NCI-H82 treated with DMSO at 0.1 percent for 48 hours (cell line): Measurements from ENCODE around the gene GPATCH8.
"Not testable (repeated sequence)": the region's sequence is repeated elsewhere in the genome, so short reads cannot be mapped to it uniquely, and the experiment has no call there.

Source experiments
- DNase-seq: peaks from one replicate; lab custom pipeline; 2025; ENCODE audit not compliant: unreplicated experiment; lab: John Stamatoyannopoulos, UW

GPATCH8 gene

GRCh38 chr17:44503147-44504029, at the start of gene GPATCH8:
TSS of gene GPATCH8 (minus strand) at chr17:44503406. CDS start at chr17:44503370, 36 bp downstream.
- DNase-seq: peak; percentile 68

DNA sequence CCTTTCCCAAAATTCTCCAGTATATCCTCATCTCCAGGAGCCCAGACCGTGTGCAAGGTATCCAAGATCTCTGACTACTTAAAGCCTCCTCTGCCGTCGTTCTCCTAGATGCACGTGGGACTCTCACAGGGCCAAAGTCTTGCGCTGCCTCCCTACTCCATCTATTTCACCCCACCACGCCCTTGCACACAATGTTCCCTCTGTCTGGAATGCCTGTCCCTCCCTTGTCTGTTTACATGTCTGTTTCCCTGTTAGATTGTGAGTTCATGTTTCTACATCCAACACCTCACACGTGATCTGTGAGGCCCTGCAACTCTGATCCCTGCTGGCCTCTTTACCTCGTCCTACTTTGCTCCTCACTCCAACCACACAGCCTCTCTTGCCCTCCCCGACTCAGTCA, 49.2 kb upstream of the GPATCH8 start:
- no peak for DNase-seq

DNA sequence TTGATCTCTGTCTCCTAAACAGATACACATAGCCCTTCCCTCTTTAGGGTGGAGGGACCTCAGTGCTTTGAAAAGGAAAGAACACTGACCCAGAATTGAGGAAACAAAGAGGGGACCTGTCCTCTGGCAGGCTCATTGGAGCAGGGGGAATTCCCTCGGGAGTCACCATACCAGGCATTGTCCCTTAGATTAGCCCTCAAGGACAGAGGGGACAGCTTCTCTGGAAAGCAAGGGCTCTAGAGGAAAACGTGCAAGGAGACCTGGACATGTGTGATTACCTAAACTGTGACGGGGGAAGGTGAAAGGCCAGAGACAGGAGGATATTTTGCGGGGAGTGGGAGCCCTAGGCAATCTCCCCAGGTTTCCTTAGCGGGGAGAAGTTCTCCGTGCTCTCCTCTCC, 46.5 kb upstream of the GPATCH8 start:
- DNase-seq: no peak

- DNase-seq: peak; percentile 89
Observed at GRCh38 chr17:44548376-44549230, 45.4 kb upstream of the GPATCH8 start.

DNA sequence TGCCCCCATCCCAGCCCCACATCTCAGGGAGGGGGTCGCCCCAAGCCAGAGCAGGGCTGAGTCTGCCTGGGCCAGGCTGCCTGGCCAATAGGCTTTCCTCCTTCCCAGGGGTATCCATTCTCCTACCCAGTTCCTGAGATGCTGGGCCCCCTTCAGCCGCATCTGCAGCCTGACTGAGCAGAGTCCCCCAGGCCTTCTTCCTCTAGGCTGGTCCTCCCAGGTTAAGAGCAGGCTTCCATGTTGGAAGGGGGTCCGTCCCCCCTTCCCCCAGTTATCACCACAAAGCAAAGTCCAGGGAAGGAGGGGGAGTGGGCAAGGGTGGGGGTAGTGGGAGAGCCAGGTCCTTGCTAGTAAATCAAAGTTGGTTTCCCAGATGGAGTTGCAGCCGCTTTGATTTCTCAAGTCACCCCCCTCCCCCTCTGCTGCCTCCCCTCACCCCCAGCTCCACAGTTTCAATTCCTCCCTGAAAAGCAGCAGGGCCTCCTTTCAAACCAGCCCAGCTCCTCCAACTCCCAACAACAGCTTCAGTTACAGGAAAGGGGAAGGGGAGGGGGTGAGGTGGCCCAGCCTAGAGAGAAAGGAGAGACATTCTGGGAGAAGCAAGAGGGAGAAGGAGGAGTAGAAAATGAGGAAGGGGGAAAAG, 44.5 kb upstream of the GPATCH8 start:
- no peak for DNase-seq

- no peak for DNase-seq
Observed at GRCh38 chr17:44546671-44547606, 43.7 kb upstream of the GPATCH8 start.

DNA sequence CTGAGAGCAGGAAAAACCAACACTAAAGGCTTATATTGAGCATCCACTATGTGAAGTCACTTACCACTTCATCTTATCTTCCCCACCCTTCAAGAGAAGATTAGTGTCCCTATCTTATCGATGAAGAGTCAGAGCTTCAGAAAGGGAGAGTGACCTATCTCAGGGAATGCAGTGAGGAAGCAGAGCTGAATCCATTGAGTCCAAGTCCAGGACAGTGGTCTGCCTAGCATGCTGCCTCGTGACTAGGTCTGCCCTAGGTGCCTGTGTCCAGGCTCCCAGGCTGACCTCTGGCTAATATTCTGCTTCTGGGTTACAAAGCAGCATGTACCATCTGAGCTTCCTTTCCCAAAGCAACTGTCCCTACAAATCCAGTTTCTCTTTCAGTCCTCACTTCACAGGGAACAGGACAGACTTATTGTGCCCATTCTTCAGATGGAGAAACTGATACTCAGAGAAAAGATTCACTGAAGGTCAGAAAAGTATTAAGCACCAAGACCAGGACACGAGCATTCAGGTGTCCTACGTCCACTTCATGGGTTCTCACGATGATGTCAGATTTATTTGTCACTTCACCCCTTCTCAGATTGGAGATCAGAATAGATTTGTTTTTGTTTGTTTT, 40.8 kb upstream of the GPATCH8 start:
- DNase-seq: no peak

DNA sequence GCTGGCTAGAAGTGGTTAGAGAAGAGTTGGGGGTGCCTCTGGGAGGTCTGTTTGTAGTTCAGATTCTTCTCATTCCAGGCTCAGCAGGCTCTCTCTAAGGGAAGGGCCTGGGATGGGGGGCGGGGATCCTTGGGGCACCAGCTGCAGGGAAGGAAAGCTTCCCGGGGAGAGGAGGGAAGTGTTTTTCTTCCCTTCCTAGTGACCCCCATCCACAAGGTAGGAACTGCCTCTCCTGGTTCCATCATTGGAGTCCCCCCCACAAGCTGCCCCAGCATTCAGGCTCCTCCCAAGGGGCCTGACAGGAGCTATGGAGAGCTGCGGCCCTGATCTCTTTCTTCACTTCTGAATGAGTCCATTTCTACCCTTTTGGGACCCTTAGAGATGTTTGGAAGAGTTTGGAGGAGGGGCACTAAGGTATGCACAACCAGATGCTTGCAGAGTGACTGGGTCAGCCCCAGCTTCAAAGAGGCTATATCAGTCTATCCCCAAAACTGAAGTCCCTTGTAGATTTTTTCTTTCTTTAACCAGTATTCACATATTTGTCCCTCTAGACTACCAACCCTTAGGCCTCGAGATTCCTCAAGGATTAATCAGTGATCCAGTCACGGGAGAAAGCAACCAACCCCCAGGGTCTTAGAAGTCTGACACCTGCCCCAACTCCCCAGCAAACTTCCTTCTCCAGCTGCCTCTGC, 40.2 kb upstream of the GPATCH8 start:
- no peak for DNase-seq

- DNase-seq: no peak
Observed at GRCh38 chr17:44541884-44542581, 38.8 kb upstream of the GPATCH8 start.

- no peak for DNase-seq
Observed at GRCh38 chr17:44540246-44541084, 37.3 kb upstream of the GPATCH8 start.

- no peak for DNase-seq
Observed at GRCh38 chr17:44539673-44540072, 36.5 kb upstream of the GPATCH8 start.

GRCh38 chr17:44537922-44538321, 34.7 kb upstream of the GPATCH8 start:
- DNase-seq: not testable (repeated sequence)

DNA sequence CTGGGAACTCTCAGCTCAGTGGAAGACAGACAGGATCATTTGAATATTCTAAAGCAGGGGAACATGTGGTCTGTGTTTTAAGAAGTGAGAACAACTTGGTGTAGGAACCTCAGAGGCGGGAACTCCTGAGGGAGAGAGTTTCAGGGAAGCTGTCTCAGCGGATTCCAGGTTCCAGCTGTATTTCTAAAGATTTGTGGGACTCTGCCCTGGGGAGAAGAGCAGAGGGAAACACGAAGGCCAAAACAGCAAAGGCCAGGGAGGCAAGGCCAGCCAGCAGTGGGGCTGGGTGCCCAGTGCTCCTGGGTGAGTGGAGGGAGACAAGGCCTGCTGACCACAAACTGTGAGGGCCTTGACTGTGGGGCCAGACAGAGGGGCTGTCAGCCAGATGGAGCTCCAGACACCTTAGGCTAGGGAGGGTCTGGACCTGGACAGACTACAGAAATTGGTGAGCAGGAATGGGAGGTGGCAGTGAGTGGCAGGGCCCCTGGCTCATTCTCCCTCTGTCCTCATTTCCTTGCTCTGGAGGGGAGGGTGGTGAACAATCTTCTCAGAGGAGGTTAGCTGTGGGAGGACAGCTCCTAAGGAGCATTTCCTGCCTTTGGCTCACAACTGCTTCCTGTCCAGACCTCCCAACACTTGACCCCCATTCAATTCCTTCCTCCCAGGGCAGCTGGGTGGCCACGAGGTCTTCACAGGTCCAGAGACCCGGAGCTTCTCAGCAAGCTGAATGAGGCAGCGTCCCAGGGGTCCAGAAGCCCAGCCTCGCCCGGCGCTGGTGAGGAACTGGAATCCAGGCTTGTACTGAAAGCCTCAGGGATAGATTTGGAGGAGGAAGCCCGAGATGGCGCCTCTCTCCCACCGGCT, 33.1 kb upstream of the GPATCH8 start:
- no peak for DNase-seq

- peak; percentile 73 for DNase-seq
Observed at GRCh38 chr17:44533533-44534246, 30.5 kb upstream of the GPATCH8 start.

- no peak for DNase-seq
Observed at GRCh38 chr17:44530896-44531418, 27.8 kb upstream of the GPATCH8 start.

DNA sequence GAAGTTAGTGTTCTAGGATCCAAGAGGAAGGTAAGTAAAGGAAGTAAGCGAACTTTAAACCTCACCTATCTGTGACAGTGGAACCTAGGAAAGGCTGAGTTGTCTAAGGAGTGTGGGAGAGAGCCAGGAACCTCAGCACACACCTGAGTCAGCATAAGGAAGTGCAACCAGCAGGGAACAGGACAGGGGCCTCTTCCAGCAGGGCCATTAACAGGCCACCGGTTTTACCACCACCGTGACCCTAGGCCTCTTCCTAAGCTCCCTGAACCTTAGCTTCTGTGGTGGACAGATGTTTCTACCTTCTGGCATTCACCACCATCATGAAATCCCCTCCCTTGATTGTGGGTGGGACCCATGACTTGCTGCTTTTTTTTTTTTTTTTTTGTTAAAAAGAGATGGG, 26.7 kb upstream of the GPATCH8 start:
- DNase-seq: no peak
